ENCODE measurements around the gene PCID2.

PCID2 gene

DNA sequence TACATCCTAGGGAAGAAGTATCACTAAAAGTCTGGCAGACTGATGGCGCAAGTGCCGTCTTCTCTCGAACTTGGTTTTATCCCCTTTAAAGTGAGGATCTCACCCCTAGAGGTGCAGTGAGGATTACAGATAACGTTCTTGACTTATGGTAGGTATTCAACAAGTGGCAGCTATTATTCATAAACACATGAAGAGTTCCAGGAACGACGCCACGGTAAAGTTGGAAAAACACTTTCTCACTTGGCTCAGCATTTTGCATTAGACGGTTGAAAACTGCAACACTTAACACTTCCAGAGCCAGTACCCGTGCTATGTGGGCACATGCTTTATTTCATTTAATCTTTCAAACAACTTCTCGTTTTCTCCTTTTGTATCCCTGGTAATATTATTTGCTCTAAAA is 41.3 kb downstream of the PCID2 start:
- H3K36me3 ChIP-seq (ENCODE audit: insufficient read depth, low read length): peaks cover 38% of the 10 kb centered on the region
- H3K27ac ChIP-seq (ENCODE audit: low read depth, low read length, poor library complexity, severe bottlenecking): no peak overlapping the region
- no peak overlapping the region for H3K4me2 ChIP-seq (ENCODE audit: low read length)
- H3K4me1 ChIP-seq (ENCODE audit: insufficient read depth, low read length, severe bottlenecking): no peaks in the 10 kb centered on the region
- H3K9me3 ChIP-seq (ENCODE audit: low read length): no peaks in the 10 kb centered on the region
- no peak overlapping the region for H3K9ac ChIP-seq (ENCODE audit: low read length)
- H2AFZ ChIP-seq (ENCODE audit: low read length): no peak overlapping the region
- no peak for TF ChIP-seq EZH2 (IDR thresholded peaks at IDR 0.05; ENCODE audit: borderline replicate concordance, low read length)
- TF ChIP-seq, protein P1, sequence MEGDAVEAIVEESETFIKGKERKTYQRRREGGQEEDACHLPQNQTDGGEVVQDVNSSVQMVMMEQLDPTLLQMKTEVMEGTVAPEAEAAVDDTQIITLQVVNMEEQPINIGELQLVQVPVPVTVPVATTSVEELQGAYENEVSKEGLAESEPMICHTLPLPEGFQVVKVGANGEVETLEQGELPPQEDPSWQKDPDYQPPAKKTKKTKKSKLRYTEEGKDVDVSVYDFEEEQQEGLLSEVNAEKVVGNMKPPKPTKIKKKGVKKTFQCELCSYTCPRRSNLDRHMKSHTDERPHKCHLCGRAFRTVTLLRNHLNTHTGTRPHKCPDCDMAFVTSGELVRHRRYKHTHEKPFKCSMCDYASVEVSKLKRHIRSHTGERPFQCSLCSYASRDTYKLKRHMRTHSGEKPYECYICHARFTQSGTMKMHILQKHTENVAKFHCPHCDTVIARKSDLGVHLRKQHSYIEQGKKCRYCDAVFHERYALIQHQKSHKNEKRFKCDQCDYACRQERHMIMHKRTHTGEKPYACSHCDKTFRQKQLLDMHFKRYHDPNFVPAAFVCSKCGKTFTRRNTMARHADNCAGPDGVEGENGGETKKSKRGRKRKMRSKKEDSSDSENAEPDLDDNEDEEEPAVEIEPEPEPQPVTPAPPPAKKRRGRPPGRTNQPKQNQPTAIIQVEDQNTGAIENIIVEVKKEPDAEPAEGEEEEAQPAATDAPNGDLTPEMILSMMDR (IDR thresholded peaks at IDR 0.05; ENCODE audit: low read length): no peak
- H3K27me3 ChIP-seq (ENCODE audit: insufficient read depth, low read length): no peaks in the 10 kb centered on the region; the same call in none of the 2 replicates
- H3F3A ChIP-seq (ENCODE audit: insufficient read depth, low read length): no peaks in the 10 kb centered on the region
- no peak overlapping the region for H3K4me3 ChIP-seq (ENCODE audit: low read depth, low read length, poor library complexity, severe bottlenecking)
- H3K9me2 ChIP-seq (ENCODE audit: low read depth, low read length): no peaks in the 10 kb centered on the region
- H3K79me2 ChIP-seq (ENCODE audit: insufficient read depth, low read length): no peaks in the 10 kb centered on the region
- H4K20me1 ChIP-seq (ENCODE audit: insufficient read depth, low read length): no peaks in the 10 kb centered on the region

DNA sequence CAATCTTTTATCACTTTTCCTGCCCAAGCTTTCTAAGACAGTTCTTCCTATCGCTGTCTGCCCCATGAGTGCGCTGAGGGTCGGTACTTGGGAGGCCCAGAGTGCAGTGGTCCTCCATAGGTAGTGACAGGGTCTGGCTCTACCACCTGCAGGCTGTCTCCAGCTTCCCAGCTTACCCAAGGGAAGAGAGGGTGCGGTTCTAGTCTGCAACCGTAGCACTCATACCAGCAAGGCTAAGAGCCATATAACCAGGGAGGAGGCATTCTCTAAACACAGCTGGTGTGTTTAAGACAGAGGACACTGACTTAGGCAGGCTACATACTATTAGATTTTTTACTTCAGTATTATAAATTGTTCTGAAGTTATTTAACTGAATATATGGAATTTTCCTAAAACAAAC is 41.8 kb downstream of the PCID2 start:
- Histone ChIP-seq H3K4me1 (ENCODE audit: insufficient read depth, low read length, severe bottlenecking) (no peaks in the 10 kb centered on the region), H2AFZ (ENCODE audit: low read length) (no peak overlapping the region), H3K9ac (ENCODE audit: low read length) (no peak overlapping the region), H3K9me3 (ENCODE audit: low read length) (no peaks in the 10 kb centered on the region), H3K79me2 (ENCODE audit: insufficient read depth, low read length) (no peaks in the 10 kb centered on the region), H4K20me1 (ENCODE audit: insufficient read depth, low read length) (no peaks in the 10 kb centered on the region), H3K27ac (ENCODE audit: low read depth, low read length, poor library complexity, severe bottlenecking) (no peak overlapping the region), H3K36me3 (ENCODE audit: insufficient read depth, low read length) (peaks cover 35% of the 10 kb centered on the region), H3K27me3 (ENCODE audit: insufficient read depth, low read length) (no peaks in the 10 kb centered on the region; the same call in none of the 2 replicates), H3K4me2 (ENCODE audit: low read length) (no peak overlapping the region), H3K9me2 (ENCODE audit: low read depth, low read length) (no peaks in the 10 kb centered on the region), H3F3A (ENCODE audit: insufficient read depth, low read length) (no peaks in the 10 kb centered on the region), H3K4me3 (ENCODE audit: low read depth, low read length, poor library complexity, severe bottlenecking) (no peak overlapping the region)
- TF ChIP-seq, protein P1 (IDR thresholded peaks at IDR 0.05; ENCODE audit: low read length): no peak
- TF ChIP-seq EZH2 (IDR thresholded peaks at IDR 0.05; ENCODE audit: borderline replicate concordance, low read length): no peak

DNA sequence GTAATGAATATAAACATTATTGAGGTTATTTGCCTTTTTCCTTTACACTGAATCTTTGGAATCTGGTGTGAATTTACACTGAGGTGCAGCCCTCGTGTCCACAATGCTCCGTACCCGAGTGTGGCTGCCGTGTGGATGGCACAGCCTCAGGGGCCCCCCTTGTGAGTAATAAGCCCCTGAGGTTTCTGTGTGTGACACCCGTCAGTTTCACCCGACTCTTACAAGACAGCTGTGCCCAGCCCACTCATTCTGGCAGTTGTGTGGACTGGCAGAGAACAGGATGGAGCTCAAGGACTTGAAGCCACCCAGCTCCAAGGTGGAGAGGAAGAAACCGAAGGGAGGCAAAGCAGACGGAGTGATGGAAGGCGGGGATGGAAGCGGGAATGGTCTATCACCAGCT is 42.2 kb downstream of the PCID2 start:
- Histone ChIP-seq H2AFZ (ENCODE audit: low read length) (no peak overlapping the region), H3F3A (ENCODE audit: insufficient read depth, low read length) (no peaks in the 10 kb centered on the region)
- no peak for TF ChIP-seq EZH2 (IDR thresholded peaks at IDR 0.05; ENCODE audit: borderline replicate concordance, low read length)
- TF ChIP-seq, protein P1 (IDR thresholded peaks at IDR 0.05; ENCODE audit: low read length): no peak

More for the DNA sequence above, 42.2 kb downstream of the PCID2 start:
- Histone ChIP-seq H3K4me3 (ENCODE audit: low read depth, low read length, poor library complexity, severe bottlenecking) (no peak overlapping the region), H3K4me2 (ENCODE audit: low read length) (no peak overlapping the region), H3K27ac (ENCODE audit: low read depth, low read length, poor library complexity, severe bottlenecking) (no peak overlapping the region), H4K20me1 (ENCODE audit: insufficient read depth, low read length) (no peaks in the 10 kb centered on the region), H3K9me2 (ENCODE audit: low read depth, low read length) (no peaks in the 10 kb centered on the region), H3K36me3 (ENCODE audit: insufficient read depth, low read length) (peaks cover 31% of the 10 kb centered on the region), H3K27me3 (ENCODE audit: insufficient read depth, low read length) (no peaks in the 10 kb centered on the region; the same call in none of the 2 replicates), H3K9me3 (ENCODE audit: low read length) (no peaks in the 10 kb centered on the region), H3K79me2 (ENCODE audit: insufficient read depth, low read length) (no peaks in the 10 kb centered on the region), H3K4me1 (ENCODE audit: insufficient read depth, low read length, severe bottlenecking) (no peaks in the 10 kb centered on the region), H3K9ac (ENCODE audit: low read length) (no peak overlapping the region)

Data from OCI-LY1 (cell line).